OCI-M2 (cell line): ENCODE data around the gene TBP.

Source experiments
- DNase-seq: peaks from one replicate; lab custom pipeline; 2025; ENCODE audit not compliant: unreplicated experiment; lab: John Stamatoyannopoulos, UW

Gene TBP

DNA sequence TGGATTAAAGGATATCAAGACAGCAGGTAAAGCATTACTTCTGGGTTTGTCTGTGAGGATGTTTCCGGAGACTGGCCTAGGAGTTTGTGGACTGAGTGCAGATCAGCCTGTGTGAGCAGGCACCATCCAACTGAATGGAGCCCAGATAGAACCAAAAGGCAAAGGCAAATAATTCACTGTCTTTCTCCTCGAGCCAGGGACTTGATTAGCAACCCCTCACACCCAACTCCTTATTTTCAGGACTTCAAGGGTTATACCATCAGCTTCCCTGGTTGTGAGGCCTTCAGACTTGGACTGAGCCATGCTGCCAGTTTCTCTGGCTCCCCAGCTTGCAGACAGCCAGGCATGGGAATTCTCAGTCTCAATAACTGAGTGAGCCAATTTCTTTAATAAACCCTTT lies 20.4 kb upstream of the TBP start:
- DNase-seq = no peak

GRCh38 chr6:170535004-170535403 lies 19.2 kb upstream of the TBP start:
- DNase-seq = no peak

- no peak for DNase-seq
Measured at GRCh38 chr6:170536671-170537070, 17.5 kb upstream of the TBP start.

GRCh38 chr6:170537329-170537728 lies 16.8 kb upstream of the TBP start:
- DNase-seq = no peak

DNA sequence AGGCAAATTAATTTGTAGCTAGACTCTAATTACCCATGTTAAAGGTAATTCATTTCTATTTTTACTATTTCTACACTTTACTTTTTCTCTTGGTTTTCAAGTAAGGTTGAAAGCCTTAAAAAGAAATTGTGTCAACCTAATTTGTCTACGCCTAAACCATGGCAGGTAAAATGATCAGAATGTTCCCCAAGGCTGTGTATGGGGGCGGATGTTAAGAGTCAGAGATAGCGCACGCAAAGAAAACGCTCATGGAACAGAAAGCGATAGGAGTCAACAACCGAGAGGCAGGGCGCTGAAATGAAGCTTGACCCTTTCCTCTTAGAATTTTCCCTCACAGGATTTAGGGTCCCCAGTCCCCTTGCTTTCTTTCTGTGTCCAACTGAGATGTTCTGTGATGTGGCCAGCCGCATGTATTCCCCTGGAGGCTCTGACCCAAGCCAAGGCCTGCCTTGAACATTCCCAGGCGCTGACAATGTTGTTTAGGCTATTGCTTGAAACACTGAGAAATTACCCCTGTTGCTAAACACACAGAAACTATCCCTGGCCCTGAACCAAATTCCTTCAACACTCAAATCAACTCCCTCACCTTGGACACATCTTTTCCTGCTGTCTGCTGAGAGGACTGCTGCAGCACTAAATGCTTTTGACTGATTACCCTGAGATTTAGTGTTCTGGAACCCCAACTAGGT lies 12.0 kb upstream of the TBP start:
- DNase-seq = no peak

DNA sequence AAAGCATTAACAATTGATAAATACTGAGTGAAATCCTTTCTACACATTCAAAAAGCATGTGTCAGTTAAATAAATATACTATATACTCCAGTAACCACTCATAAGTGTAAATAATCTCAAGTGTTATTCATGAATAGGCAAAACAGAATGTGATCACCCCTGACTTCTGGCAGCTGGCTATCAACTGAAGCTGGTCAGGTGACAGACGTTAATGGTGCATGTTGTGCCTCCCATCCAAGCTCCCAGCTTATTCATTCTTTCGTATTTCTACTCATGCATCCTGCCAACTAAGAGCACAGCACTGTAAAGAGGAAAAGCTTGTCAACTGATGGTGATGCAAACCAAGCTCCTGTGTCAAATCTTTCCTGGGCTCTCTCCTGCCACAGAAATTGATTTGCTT lies 8.8 kb upstream of the TBP start:
- no peak for DNase-seq

- DNase-seq = peak; percentile 56
Measured at GRCh38 chr6:170552765-170553533, 1.2 kb upstream of the TBP start, which contains the start of gene PSMB1. Gene PSMB1, minus strand, starts transcription at chr6:170553307. Its CDS starts 65 bp downstream, at chr6:170553242.

DNA sequence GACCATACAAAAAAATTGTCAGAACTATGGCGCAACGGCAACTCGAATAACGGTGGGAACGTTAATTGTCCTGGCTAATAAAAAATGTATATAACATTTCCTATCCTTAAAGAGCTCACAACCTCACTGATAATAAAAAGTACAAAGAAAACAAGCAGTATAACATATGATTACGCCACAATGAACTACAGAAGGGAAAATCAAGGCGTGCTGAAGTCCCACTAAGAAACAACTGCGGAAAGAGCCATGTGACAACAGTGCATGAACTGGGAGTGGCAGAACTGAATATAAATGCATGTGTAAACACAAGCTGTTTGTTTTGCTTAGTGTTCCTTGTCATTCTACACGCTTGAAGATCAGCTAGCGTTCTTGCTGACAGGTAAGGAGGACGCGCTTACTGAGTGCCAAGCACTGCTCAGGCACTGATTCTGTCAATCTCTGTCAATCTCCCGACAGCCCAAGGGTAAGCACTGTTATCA lies 596 bp upstream of the TBP start:
- DNase-seq = peak; percentile 67

GRCh38 chr6:170554796-170555137 lies 598 bp downstream of the TBP start:
- no peak for DNase-seq

- no peak for DNase-seq
Measured at GRCh38 chr6:170555305-170555704, 1.1 kb downstream of the TBP start.

GRCh38 chr6:170561555-170561954 lies 7.4 kb downstream of the TBP start:
- no peak for DNase-seq

DNA sequence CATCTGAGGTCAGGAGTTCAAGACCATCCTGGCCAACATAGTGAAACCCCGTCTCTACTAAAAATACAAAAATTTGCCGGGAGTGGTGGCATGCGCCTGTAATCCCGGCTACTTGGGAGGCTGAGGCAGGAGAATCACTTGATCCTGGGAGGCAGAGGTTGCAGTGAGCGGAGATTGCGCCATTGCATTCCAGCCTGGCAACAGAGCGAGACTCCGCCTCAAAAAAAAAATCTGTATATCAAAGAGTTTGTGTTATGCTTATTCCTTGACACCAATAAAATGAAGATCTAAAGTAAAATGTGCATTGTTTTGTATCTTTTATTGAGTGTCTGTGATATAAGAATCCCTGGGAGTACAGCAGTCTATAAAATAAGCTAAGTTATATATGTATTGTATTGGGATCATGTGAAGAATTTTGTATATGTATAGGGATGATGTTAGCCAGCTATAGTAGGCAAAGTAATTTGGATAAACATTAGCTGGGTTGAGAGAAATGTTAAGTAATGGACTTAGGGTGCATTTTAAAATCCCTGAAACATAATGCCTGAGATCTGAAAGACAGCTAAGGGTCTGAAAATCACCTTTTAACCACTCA lies 10.9 kb downstream of the TBP start:
- no peak for DNase-seq

GRCh38 chr6:170572704-170573466 lies 18.7 kb downstream of the TBP start:
- DNase-seq = no peak

DNA sequence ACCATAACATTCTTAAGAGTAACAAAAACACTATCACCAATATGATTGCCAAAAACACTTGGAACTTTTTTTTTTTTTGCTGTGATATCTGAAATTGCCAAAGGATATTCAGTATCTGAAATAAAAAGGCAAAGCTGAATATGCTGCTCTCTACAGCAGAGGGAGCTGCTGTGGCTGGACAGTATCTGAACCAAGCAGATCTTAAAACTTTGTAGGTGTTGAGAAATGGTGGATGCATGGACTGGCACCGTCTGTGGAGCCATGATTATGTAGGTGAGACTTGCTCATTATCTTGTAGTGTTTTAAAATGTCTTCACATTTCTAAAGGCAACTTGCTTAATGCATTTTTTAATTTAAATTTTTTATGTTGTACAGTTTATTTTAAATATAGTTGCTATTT lies 21.1 kb downstream of the TBP start:
- no peak for DNase-seq

GRCh38 chr6:170578909-170579308 lies 24.7 kb downstream of the TBP start:
- no peak for DNase-seq

GRCh38 chr6:170583756-170584180 lies 29.6 kb downstream of the TBP start:
- no peak for DNase-seq

GRCh38 chr6:170584181-170584953 lies 30.2 kb downstream of the TBP start, which contains the start of gene PDCD2:
Gene PDCD2, minus strand, starts transcription at chr6:170584637. Its CDS starts 56 bp downstream, at chr6:170584581.
- DNase-seq = peak; percentile 83

DNA sequence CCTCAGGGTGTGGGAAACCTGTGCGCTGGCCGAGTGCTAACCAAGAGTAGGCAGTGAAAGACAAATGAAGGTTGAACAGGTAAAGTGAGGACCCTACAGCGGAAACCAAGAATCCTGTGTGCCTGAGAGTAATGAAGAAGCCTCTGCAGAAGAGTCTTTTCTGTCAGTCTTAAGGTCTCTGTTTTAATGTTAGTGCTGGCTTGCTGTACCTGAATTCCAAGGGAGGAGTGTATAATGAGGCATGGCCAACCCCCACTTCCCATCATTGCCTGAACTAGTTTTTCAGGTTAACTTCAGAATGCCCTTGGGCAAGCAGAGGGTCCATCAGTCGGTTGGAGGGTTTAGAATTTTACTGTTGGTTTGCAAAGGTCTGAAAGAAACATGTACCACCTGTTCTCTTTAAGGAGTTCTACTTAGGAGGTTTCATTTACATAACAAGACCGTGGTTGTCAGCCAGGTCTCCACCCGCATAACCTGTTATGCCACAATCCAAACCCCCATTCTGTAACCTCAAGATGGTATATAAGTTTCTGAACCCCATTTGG lies 30.9 kb downstream of the TBP start:
- no peak for DNase-seq

DNA sequence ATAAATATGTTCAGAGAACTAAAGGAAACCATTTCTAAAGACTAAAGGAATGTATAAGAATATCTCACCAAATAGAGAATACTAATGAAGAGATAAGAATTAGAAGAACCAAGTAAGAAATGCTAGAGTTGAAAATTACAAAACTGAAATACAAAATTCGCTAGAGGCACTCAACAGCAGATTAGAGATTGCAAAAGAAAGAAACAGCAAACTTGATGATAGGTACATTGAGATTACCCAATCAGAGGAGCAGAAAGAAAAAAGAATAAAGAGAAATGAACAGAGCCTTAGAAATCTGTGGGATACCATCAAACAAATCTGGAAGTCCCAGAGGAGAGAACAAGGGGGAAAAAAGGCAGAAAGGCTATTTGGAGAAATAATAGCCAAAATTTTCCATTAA lies 36.6 kb downstream of the TBP start:
- no peak for DNase-seq

GRCh38 chr6:170596426-170596825 lies 42.3 kb downstream of the TBP start:
- DNase-seq = no peak
